Pancreas (tissue), 10 donors: ENCODE measurements around the gene EMX1. TPM values are rescaled to one million over a fixed set of nuclear protein-coding genes. Genes with fewer than 3 reads are reported as not detected.

Experiments used
- ATAC-seq, 4 donors: fragments of 200-7000 bp; cut with Tn5 transposase; one replicate each; pipeline versions ENCODE4 v1.8.0 to v1.9.1; 2020; ENCODE audit warnings: mild to moderate bottlenecking in 4 of 4, moderate library complexity in 4 of 4
- DNase-seq, 6 donors: peaks; one replicate each; pipeline ENCODE4 v3.0.0-alpha.2; 2020
- FAIRE-seq: peaks from 2 replicates; lab custom pipeline; 2012; peaks lifted over from hg19 to GRCh38; lab: Jason Lieb, UNC
- H3K27ac ChIP-seq, 4 donors: fragments of 200-600 bp; sonication (generic); 1 replicate in 3 of 4; 2 replicates in 1 of 4; pipeline versions ENCODE4 v1.5.0 to v1.8.0; 2020
- H3K27me3 ChIP-seq, 4 donors: fragments of 200-600 bp; one replicate each; pipeline ENCODE4 v1.8.0; 2021
- H3K36me3 ChIP-seq, 3 donors: fragments of 200-600 bp; sonication (generic) in 1 of 3; one replicate each; pipeline versions ENCODE4 v1.5.0 to v1.8.0; 2020 to 2021
- H3K4me1 ChIP-seq, 3 donors: fragments of 200-600 bp; one replicate each; pipeline ENCODE4 v1.8.0; 2021
- H3K4me3 ChIP-seq, 4 donors: fragments of 200-600 bp; sonication (generic) in 2 of 4; one replicate each; pipeline versions ENCODE4 v1.5.0 to v1.8.0; 2020 to 2021
- H3K9me3 ChIP-seq, 4 donors: fragments of 200-600 bp; one replicate each; pipeline ENCODE4 v1.8.0; 2021
- WGBS, 2 donors: extraction: QIAGEN DNeasy Blood & Tissue Kit; methylation state at CpG; one replicate each; pipeline ENCODE4 v1.1.7; 2013; 5-methylcytosine and 5-hydroxymethylcytosine counted together
- intact Hi-C, 3 donors: fragments of 100-400 bp; cut with DNase I; formaldehyde crosslinking; loops; one replicate each; pipeline versions ENCODE4 v1.11.1 to v1.14.2; 2022
- polyA plus RNA-seq, 2 donors: library from polyadenylated mRNA; stranded (reverse); fragments of 200-250 nt; gene quantifications; one replicate each; pipeline ENCODE4 v1.2.3, GENCODE V29; 2013
- total RNA-seq, 6 donors: library from RNA; stranded (reverse); fragmentation: NEBNext Ultra II Directional in 4 of 6; extraction: Animal tissue kit (Norgen Biotek cat#: 25700) in 4 of 6; gene quantifications; one replicate each; pipeline versions ENCODE4 v1.2.1 to v1.2.4, GENCODE V29; 2021 to 2023
- TF ChIP-seq, protein P1 (sequence below), 4 donors: fragments of 200-600 bp; sonication (generic) in 3 of 4; IDR thresholded peaks; one replicate each; pipeline versions ENCODE4 v1.5.0 to v1.8.0; 2021; ENCODE audit warnings: antibody characterized with exemption in 4 of 4
- donor health status: healthy with polysubstance abuse.
- donor health status: DM: no; HTN: no; CAD: no; lungs with moderate emphysema.
- donor health status: DM: no; HTN: no; CAD: no.
- donor health status: control.
- donor health status: control.
- donor health status: Bipolar disorder and iron deficiency.
- donor health status: DM: yes; HTN: yes; CAD: no.
- donor health status: DM: no; HTN: no; CAD: no.
- donor health status: DM: no; HTN: no; CAD: no.
- donor health status: DM: yes; HTN: yes; CAD: no.

Gene EMX1
- total and polyA plus RNA-seq, 8 donors, result 0.13 to 0.37 (median 0.28) TPM; not detected in 1

DNA sequence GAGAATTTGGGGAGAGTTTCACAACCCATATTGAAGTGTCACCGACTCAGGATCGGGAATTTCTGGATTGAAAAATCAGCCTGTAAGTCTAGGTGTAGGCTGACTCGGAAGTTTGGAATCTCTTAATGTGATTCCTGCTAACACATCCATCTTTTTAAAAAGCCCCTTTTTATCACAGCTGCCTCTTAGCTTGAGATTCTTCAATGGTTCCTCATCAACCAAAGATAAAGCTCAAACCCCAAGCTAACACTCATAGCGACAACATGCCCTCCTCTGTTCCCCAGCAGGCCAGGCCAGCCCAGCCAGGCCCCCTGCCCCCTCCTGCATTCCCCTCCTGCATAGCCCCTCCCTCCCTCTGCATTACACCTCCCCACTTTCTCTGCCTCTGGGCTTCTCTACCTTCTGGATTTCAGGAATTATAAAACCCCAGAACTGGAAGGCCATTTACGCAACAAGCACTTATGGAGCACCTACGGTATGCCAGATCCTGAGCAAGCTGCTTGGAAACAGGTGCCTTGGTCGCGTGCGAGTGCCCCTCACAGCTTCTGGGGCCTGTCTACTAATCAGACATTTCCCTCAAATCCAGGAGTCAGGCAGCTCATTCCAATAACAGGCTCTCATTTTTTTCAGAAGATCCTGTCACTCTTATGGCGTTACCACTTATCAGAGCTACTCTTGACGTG lies 63.4 kb downstream of the EMX1 start:
- intact Hi-C loops, result loop anchor here in 1 of 3 donors (10.0 kb wide), 1 partner anchor 104 kb away; no protein-coding TSS in a partner anchor
- Histone ChIP-seq H3K27ac (no peak overlapping the region), H3K4me1 (no peaks in the 10 kb centered on the region), H3K27me3 (no peaks in the 10 kb centered on the region), H3K9me3 (no peaks in the 10 kb centered on the region), H3K36me3 (no peaks in the 10 kb centered on the region), H3K4me3 (no peak overlapping the region)
- WGBS, 2 donors, result 89 to 90% methylated on average over 11 of the region's 11 CpGs
- FAIRE-seq, result no peak
- TF ChIP-seq, protein P1, sequence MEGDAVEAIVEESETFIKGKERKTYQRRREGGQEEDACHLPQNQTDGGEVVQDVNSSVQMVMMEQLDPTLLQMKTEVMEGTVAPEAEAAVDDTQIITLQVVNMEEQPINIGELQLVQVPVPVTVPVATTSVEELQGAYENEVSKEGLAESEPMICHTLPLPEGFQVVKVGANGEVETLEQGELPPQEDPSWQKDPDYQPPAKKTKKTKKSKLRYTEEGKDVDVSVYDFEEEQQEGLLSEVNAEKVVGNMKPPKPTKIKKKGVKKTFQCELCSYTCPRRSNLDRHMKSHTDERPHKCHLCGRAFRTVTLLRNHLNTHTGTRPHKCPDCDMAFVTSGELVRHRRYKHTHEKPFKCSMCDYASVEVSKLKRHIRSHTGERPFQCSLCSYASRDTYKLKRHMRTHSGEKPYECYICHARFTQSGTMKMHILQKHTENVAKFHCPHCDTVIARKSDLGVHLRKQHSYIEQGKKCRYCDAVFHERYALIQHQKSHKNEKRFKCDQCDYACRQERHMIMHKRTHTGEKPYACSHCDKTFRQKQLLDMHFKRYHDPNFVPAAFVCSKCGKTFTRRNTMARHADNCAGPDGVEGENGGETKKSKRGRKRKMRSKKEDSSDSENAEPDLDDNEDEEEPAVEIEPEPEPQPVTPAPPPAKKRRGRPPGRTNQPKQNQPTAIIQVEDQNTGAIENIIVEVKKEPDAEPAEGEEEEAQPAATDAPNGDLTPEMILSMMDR (IDR thresholded peaks at IDR 0.05), result no peak
- no peak for ATAC-seq
- DNase-seq, result no peak

DNA sequence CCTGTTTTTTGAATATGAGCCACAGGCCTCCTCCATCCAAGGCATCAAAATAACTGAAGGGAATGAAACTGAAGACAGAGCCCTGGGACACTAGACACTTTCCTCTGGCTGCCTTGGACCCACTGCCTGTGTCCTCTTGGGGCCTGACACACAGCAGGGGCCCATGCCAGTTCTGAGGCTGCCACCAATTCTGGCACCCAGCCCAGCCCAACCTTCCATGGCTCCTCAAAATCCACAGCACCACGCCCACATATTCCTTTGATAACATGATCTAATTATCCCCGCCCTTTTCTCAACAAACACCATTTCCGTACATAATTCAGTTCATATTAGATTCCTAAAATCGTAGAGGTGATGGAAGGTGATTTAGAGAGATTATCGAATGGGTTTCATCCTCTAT lies 64.2 kb downstream of the EMX1 start:
- Histone ChIP-seq H3K4me1 (no peaks in the 10 kb centered on the region), H3K4me3 (no peak overlapping the region), H3K36me3 (no peaks in the 10 kb centered on the region), H3K9me3 (no peaks in the 10 kb centered on the region), H3K27me3 (no peaks in the 10 kb centered on the region), H3K27ac (no peak overlapping the region)
- ATAC-seq (no peak), FAIRE-seq (no peak), DNase-seq (no peak)
- TF ChIP-seq, protein P1 (IDR thresholded peaks at IDR 0.05), result no peak
- WGBS, 2 donors, result 92 to 93% methylated on average over 5 of the region's 5 CpGs
- intact Hi-C loops, result loop anchor here in 1 of 3 donors (10.0 kb wide), 1 partner anchor 103 kb away; no protein-coding TSS in a partner anchor

DNA sequence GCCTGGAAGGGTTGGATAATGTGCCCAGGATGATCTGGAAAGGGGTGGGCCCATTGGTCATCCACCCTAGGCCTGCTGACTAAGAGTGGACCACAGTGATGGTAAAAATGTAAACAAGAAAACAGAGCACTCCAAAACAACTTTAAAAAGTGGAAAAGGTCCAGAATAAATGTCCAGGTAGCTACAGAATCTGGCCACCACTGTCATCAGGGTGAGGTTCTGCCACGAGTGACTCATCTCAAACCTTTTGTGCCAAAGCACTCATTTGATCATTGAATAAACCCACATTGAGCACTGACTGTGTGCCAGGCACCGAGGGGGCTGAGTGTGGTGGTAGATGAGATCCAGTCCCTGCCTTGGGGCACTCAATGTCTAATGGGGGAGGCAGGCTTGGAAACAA lies 64.9 kb downstream of the EMX1 start:
- Histone ChIP-seq H3K4me1 (no peaks in the 10 kb centered on the region), H3K27ac (no peak overlapping the region), H3K4me3 (no peak overlapping the region), H3K36me3 (no peaks in the 10 kb centered on the region), H3K9me3 (no peaks in the 10 kb centered on the region), H3K27me3 (no peaks in the 10 kb centered on the region)
- DNase-seq (no peak), FAIRE-seq (no peak), ATAC-seq (no peak)
- intact Hi-C loops, result loop anchor here in 1 of 3 donors (10.0 kb wide), 1 partner anchor 103 kb away; no protein-coding TSS in a partner anchor
- TF ChIP-seq, protein P1 (IDR thresholded peaks at IDR 0.05), result no peak
- 80 to 86% methylated on average over 2 of the region's 2 CpGs for WGBS, 2 donors

DNA sequence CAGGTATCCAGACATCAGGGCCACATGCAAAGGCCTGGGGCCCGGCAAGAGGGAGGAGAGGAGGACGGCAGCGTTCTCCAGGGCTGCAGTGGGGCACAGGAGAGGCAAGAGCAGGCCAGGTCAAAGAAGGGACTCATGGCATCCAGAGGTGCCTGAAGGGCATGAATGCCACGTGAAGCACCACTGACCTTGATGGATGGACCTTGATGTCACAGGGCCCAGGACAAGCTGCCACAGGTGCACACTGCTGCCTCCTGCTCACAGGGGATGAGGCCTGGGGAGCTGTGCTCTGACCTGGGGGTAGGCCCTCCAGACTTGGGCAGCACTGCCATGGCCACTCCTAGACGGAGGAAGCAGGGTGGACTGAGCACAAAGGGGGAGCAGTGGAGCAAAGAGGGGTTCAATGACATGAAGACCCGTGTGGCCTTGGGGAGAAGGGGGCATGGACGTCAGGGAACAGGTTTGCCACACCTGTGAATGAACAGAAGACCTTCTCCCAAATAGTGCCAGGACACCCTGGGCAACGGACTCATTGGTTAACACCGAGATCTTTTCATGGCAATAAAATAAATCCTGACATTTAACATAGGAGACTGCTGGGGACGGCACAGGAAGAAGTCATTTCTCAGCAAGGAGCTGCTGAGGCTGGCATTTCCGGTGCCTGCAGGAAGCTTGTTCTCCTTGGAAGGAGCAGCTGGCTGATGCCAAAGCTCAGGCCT lies 65.6 kb downstream of the EMX1 start:
- no peak for FAIRE-seq
- WGBS, 2 donors, result 86 to 90% methylated on average over 11 of the region's 11 CpGs
- TF ChIP-seq, protein P1 (IDR thresholded peaks at IDR 0.05), result no peak

More for the DNA sequence above, 65.6 kb downstream of the EMX1 start:
- Histone ChIP-seq H3K27ac (no peak overlapping the region), H3K27me3 (no peaks in the 10 kb centered on the region), H3K4me3 (no peak overlapping the region), H3K9me3 (no peaks in the 10 kb centered on the region), H3K4me1 (no peaks in the 10 kb centered on the region), H3K36me3 (no peaks in the 10 kb centered on the region)
- DNase-seq (no peak), ATAC-seq (no peak)
- intact Hi-C loops, result loop anchor here in 1 of 3 donors (10.0 kb wide), 1 partner anchor 102 kb away; no protein-coding TSS in a partner anchor
